Memory B cell (primary cell): ENCODE data around the gene BAD.
A peak's percentile ranks its signal among the peaks of the same experiment; 100 is the strongest.

Experiments used
- ATAC-seq: fragments of 150-1000 bp; cut with Tn5 transposase; 2 replicates; pipeline ENCODE4 v1.10.0; 2021; ENCODE audit warnings: low read depth, mild to moderate bottlenecking, moderate library complexity
- DNase-seq, 2 donors: peaks; one replicate each; pipeline ENCODE4 v3.0.0; 2022; ENCODE audit warnings: low spot score in 2 of 2
- H3K27ac Mint-ChIP-seq: one replicate; pipeline ENCODE4 v1.8.0; 2022; ENCODE audit warnings: mild to moderate bottlenecking, moderate library complexity, mixed read lengths
- H3K27me3 Mint-ChIP-seq: one replicate; pipeline ENCODE4 v1.8.0; 2022; ENCODE audit warnings: mixed read lengths
- H3K36me3 Mint-ChIP-seq: one replicate; pipeline ENCODE4 v1.8.0; 2022; ENCODE audit warnings: mild to moderate bottlenecking, mixed read lengths
- H3K4me1 Mint-ChIP-seq: one replicate; pipeline ENCODE4 v1.8.0; 2022; ENCODE audit warnings: mixed read lengths
- H3K4me3 Mint-ChIP-seq: one replicate; pipeline ENCODE4 v1.8.0; 2022; ENCODE audit warnings: mild to moderate bottlenecking, moderate library complexity, mixed read lengths
- H3K9me3 Mint-ChIP-seq: one replicate; pipeline ENCODE4 v1.8.0; 2022; ENCODE audit warnings: mixed read lengths

Gene BAD

GRCh38 chr11:64255135-64256128, 29.0 kb downstream of the BAD start:
- peaks cover 15% of the 10 kb centered on the region for H3K36me3 Mint-ChIP-seq
- no peak overlapping the region for H3K4me3 Mint-ChIP-seq
- no peaks in the 10 kb centered on the region for H3K9me3 Mint-ChIP-seq
- no peaks in the 10 kb centered on the region for H3K27me3 Mint-ChIP-seq
- DNase-seq (no peak), ATAC-seq (no peak)
- H3K4me1 Mint-ChIP-seq, result peaks cover 18% of the 10 kb centered on the region
- H3K27ac Mint-ChIP-seq, result no peak overlapping the region

DNA sequence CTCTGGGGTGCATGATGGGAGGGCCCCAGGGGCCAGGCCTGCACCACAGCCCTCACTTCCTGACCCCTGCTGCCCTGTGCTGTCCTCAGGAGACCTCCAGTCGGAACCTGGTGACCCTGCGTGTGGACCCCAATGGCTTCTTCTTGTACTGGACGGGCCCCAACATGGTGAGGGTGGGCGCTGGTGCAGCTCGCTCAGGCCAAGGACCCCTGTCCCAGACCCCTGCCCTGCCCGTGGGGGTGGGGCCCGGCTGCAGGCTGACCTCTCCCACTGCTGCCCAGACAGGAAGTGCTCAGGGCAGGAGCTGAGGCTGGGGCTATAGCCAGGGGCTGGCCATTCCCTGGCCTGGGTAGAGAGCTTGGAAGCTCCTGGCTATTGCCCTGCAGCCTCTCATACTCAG, 30.1 kb downstream of the BAD start:
- H3K9me3 Mint-ChIP-seq, result no peaks in the 10 kb centered on the region
- ATAC-seq (no peak), DNase-seq (no peak)
- no peak overlapping the region for H3K4me3 Mint-ChIP-seq
- peaks cover 10% of the 10 kb centered on the region for H3K4me1 Mint-ChIP-seq
- H3K27me3 Mint-ChIP-seq, result no peaks in the 10 kb centered on the region
- peaks cover 4% of the 10 kb centered on the region for H3K36me3 Mint-ChIP-seq
- H3K27ac Mint-ChIP-seq, result no peak overlapping the region

DNA sequence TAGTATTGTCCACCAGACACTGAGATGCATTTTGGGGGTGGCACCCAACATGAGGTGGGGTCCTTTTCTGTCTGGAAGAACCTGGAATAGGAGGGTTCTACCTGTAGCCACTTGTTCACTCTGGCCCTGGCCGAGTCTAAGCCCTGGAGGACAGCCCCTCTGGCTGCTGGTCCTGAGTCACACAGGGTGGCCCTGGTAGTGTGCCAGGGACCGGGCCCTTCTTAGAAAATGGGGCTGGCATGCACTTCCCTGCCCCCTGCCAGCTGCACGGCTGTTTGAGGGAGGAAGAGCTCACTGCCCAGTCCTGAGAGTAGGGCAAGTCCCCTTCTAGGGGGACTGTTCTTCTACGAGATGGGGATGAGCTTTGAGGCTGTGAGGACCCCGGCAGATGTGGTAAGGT, 31.0 kb downstream of the BAD start:
- no peak for DNase-seq
- no peak overlapping the region for H3K27ac Mint-ChIP-seq
- H3K4me1 Mint-ChIP-seq, result peaks cover 10% of the 10 kb centered on the region
- H3K4me3 Mint-ChIP-seq, result no peak overlapping the region
- H3K36me3 Mint-ChIP-seq, result peaks cover 3% of the 10 kb centered on the region
- ATAC-seq, result no peak
- no peaks in the 10 kb centered on the region for H3K27me3 Mint-ChIP-seq
- H3K9me3 Mint-ChIP-seq, result no peaks in the 10 kb centered on the region

GRCh38 chr11:64253043-64253442, 31.4 kb downstream of the BAD start:
- no peak overlapping the region for H3K27ac Mint-ChIP-seq
- H3K4me3 Mint-ChIP-seq, result no peak overlapping the region
- DNase-seq (no peak), ATAC-seq (no peak)
- H3K9me3 Mint-ChIP-seq, result no peaks in the 10 kb centered on the region
- H3K36me3 Mint-ChIP-seq, result peaks cover 3% of the 10 kb centered on the region
- peaks cover 10% of the 10 kb centered on the region for H3K4me1 Mint-ChIP-seq
- H3K27me3 Mint-ChIP-seq, result no peaks in the 10 kb centered on the region

DNA sequence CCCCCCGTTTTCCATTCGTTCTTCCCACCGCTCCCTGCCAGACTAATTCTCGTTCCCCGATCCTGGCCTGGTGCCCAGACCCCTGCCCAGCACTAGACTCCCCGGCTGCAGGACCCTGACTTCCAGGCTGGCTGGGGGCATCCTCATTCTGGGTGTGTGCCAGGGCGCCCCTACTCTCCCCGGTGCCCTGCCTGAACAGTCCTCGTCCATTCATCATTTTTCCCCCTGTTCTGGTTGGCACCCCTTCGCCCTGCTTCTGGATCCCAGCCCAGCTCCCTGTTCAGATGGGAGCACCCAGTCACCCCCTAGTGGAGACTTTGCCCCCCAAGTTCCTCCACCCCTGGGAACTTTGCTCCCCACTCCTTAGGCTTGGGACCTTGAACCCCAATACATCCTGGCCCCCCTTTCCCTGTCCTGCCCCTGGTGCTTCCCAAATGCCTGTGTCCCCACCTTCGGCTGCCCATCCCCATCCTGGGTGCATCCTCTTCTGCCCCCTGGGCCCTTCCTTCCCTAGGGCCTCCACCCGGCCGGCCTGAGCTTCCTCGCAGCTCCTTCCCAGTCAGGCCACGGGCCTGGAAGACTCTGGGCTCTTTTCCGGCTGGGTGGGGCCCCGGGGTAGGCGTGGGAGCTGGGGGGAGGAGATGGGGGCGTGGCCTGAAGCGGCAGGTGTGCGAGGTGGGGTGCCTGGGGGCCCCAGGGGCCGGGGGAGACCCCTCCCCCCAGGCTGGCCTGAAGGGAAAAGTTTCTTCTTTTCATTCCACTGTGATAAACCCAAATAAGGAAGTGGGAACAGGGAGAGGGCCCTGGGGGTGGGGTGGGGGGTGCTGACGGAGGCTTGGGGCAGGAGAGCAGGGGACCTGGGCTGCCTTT, 32.2 kb downstream of the BAD start:
- H3K27ac Mint-ChIP-seq, result peak overlapping the region; percentile 78
- ATAC-seq (no peak), DNase-seq (no peak)
- H3K4me1 Mint-ChIP-seq, result peaks cover 12% of the 10 kb centered on the region
- no peaks in the 10 kb centered on the region for H3K27me3 Mint-ChIP-seq
- H3K36me3 Mint-ChIP-seq, result no peaks in the 10 kb centered on the region
- no peaks in the 10 kb centered on the region for H3K9me3 Mint-ChIP-seq
- peak overlapping the region; percentile 89 for H3K4me3 Mint-ChIP-seq

DNA sequence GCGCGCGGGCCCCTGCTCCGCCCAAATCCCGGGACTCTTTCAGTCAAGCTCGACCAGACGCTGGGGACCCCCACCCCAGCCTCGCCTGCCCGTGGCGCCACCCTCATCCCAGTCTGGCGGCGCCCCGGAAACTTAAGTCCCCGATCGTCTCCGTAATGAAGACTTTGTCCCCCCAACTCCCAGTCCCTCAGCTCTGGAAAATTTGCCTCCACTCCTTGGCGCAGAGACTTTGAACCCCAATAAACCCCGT, 32.8 kb downstream of the BAD start:
- Mint-ChIP-seq H3K4me3 (peak overlapping the region; percentile 89), H3K27me3 (no peaks in the 10 kb centered on the region), H3K4me1 (peaks cover 12% of the 10 kb centered on the region), H3K36me3 (no peaks in the 10 kb centered on the region), H3K9me3 (no peaks in the 10 kb centered on the region), H3K27ac (no peak overlapping the region)
- DNase-seq (no peak), ATAC-seq (no peak)

DNA sequence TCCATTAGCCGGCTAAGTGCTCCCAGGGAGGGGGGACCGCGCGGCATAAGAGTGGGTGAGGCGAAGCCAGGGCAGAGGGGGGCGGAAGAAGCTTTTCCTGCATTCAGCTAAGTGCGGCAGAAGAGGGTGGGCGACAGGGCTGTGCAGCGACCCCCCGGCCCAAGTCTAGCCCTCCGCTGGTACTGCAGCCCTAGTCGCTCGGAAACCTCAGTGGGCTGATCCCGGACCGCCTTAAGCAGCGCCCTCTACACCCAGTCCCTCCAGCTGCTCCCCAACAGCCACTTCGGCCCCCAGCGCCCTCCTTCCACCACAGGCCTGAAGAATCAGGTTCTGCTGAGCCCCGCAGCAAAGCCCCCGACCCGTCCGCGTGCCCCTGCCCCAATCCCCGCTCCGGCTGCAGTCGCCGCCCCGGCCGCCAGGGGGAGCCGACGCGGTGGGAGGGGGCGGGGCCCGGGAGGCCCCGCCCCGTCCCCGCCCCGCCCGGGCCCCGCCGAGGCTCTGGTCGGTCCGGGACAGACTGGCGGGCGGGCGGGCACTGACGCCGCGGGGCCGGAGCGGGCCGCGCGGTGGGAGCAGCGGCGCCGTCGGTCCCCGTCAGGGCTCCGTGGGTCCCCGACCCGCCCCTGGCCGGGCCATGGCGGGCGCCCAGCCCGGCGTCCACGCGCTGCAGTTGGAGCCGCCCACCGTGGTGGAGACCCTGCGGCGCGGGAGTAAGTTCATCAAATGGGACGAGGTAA, 33.3 kb downstream of the BAD start, which contains the start of gene PLCB3:
Gene PLCB3 (plus strand): TSS at position 515 of the 737 bp plus-strand sequence. CDS start 120 bp downstream, at position 635.
- peak; percentile 57 for ATAC-seq
- no peaks in the 10 kb centered on the region for H3K27me3 Mint-ChIP-seq

DNA sequence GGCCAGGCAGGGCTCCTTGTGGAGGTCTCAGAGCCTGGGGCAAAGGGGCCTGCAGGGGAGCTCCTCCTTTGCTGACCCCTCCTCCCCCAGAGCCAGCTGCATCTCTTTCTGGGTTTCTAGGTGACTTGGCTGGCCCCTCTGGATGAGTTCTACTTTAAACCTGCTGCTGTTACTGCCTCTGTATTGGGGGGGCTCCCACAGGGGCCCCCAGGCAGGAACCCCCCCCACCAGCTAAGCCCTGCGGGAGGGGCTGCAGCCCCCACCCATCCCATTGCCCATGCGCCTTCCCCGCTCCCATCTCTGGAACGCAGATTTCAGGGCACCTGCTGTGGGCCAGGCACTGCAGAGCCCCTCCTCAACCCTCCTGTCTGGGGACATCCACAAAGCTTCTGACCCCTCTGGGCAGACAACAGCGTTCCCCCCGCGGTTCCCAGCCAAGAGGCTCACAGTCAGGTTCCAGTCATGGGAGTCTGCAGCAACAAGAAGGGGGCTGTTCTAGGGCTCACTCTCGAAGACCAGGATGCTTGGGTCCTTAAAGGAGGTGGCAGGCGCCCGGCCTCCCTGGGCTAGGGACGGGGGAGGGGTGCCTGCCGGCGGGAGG, 34.0 kb downstream of the BAD start:
- peak overlapping the region; percentile 82 for H3K4me3 Mint-ChIP-seq
- no peak for ATAC-seq
- no peaks in the 10 kb centered on the region for H3K9me3 Mint-ChIP-seq
- no peak overlapping the region for H3K27ac Mint-ChIP-seq
- no peaks in the 10 kb centered on the region for H3K36me3 Mint-ChIP-seq
- no peaks in the 10 kb centered on the region for H3K27me3 Mint-ChIP-seq
- peaks cover 17% of the 10 kb centered on the region for H3K4me1 Mint-ChIP-seq
- DNase-seq, result no peak

More for the DNA sequence above, 33.3 kb downstream of the BAD start, which contains the start of gene PLCB3:
- Mint-ChIP-seq H3K9me3 (no peaks in the 10 kb centered on the region), H3K36me3 (no peaks in the 10 kb centered on the region), H3K27ac (peak within 1 kb of the TSS; percentile 78), H3K4me1 (peaks cover 12% of the 10 kb centered on the region), H3K4me3 (peak within 1 kb of the TSS; percentile 89)
- peak; percentile 65 to 74 for DNase-seq

GRCh38 chr11:64249563-64250414, 34.7 kb downstream of the BAD start:
- Mint-ChIP-seq H3K27me3 (no peaks in the 10 kb centered on the region), H3K4me1 (peaks cover 17% of the 10 kb centered on the region), H3K4me3 (peak overlapping the region; percentile 30), H3K9me3 (no peaks in the 10 kb centered on the region), H3K27ac (no peak overlapping the region), H3K36me3 (no peaks in the 10 kb centered on the region)
- DNase-seq, result no peak
- ATAC-seq, result no peak

DNA sequence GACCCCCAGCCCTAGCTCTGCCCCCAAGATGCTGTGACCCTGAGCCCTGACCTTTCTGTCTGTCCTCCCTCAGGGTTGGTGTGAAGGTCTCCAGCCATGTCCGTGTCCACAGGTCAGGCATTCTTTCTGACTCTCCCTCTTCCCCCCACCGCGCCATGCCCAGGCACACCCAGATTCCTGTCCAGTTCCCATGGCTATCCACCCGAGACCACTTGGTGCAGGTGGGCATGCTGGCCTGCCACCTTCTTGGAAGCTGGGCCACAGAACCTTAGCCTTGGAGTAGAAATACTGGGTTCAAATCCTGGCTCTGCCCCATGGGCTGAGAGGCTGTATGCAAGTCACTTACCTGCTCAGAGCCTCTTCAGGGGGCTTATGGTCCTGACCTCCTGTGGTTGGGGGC, 35.4 kb downstream of the BAD start:
- DNase-seq, result no peak
- H3K9me3 Mint-ChIP-seq, result no peaks in the 10 kb centered on the region
- ATAC-seq, result no peak
- H3K4me3 Mint-ChIP-seq, result no peak overlapping the region
- peaks cover 17% of the 10 kb centered on the region for H3K4me1 Mint-ChIP-seq
- no peaks in the 10 kb centered on the region for H3K27me3 Mint-ChIP-seq
- H3K36me3 Mint-ChIP-seq, result no peaks in the 10 kb centered on the region
- no peak overlapping the region for H3K27ac Mint-ChIP-seq

DNA sequence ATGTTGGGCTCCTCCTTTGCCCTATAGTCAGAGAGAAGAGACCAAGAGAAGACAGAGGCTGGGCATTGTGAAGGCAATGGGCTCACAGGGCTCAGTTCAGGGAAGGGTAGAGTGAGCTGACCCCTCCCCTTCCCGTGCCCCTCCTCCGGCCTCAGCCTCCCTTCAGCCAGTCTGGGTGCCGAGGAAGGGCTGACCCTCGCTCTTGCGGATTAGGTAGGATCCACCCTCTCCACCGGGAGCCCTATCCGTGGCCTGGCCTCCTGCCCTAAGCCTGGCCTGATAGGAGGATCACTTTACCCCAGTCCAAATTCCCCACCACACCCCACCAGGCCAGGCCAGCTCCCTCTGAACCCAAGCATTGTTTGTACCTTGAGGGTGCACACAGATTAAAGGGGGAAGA, 35.9 kb downstream of the BAD start:
- ATAC-seq (no peak), DNase-seq (no peak)
- Mint-ChIP-seq H3K4me3 (peak overlapping the region; percentile 28), H3K27ac (no peak overlapping the region), H3K9me3 (no peaks in the 10 kb centered on the region), H3K36me3 (peaks cover 2% of the 10 kb centered on the region), H3K4me1 (peaks cover 17% of the 10 kb centered on the region), H3K27me3 (no peaks in the 10 kb centered on the region)

DNA sequence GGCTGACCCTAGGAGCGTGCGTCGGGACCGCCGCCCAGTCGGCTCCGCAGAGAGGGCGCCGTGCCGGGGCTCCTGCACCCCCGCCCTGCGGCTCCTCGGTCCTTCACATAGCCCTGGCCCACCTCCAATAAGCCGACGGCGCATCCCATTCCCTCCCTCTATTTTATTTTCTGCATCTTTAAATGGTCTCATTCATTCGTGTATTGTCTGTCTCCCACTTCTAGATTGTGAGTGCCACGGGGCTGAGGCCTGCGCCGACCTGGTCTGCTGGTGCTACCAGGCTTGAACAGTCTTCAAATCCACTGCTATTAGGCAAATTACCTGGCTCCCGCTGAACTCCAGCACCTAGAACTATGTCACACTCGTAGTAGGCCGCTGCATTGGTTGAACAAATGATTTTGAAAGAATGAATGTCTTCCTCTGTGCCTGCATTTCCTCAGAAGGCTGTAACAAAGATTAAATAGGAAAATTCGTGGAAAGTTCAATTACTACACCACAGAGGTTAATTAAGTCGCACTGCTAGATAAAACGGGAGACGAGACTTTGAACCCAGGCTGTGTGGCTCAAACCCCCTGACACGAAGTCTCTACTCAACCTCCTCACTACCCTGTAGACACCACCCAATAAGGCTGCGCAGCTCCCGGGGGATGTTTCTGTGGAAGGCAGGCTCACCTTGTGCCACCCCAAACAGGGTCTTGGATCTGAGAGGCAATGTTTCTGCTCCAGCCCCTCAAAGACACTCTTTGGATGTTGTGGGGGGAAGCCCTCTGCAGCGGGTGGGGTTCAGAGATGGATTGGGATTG, 36.5 kb downstream of the BAD start:
- Mint-ChIP-seq H3K4me1 (peaks cover 17% of the 10 kb centered on the region), H3K36me3 (peaks cover 2% of the 10 kb centered on the region), H3K27me3 (no peaks in the 10 kb centered on the region), H3K27ac (no peak overlapping the region), H3K9me3 (no peaks in the 10 kb centered on the region), H3K4me3 (peak overlapping the region; percentile 87)
- DNase-seq (no peak), ATAC-seq (no peak)
